Measurements from ENCODE around the gene BEST4. TPM values are rescaled to one million over a fixed set of nuclear protein-coding genes. Genes with fewer than 3 reads are reported as not detected.

BEST4 gene
- total and polyA plus RNA-seq, 2 experiments from 2014 or later: 0.31 to 0.32 TPM

DNA sequence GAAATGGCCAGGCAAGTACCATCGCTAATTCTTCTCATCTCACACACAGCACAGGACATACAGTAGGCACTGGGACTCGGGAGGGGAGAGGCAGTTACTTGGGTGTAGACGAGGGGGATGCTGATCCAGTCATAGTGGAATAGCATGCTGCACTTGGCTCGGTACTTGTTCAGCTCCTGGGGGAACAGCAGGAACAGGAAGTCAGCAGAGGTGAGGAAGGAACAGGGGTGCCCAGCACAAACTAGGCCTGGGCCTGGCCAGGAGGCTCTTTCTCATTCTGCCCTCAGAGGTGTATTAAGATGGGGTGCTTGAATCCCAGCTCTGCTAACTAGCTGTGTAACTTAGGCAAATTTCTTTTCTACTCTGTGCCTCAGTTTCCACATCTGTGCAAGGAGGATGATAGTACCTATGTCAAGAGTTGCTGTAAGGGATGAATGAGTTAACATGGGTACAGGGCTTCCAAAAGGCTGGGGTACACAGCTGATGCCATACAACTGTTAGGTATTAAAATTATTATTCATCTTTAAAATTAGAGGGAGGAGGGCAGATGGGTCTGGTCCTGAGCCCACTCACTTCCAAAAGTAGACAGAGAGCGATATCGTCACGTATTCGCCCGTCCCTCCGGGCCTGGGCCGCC is 2.4 kb downstream of the BEST4 start:
- no peaks in the 10 kb centered on the region for H3K4me1 ChIP-seq (ENCODE audit: insufficient read depth)
- H3K4me2 ChIP-seq (ENCODE audit: unreplicated experiment): peak overlapping the region; percentile 67
- peak overlapping the region; percentile 63 for H3K9ac ChIP-seq
- in situ Hi-C loops (cut with MboI): no loop called here
- no peak overlapping the region for H3K27ac ChIP-seq
- no peaks in the 10 kb centered on the region for H3K9me2 ChIP-seq (ENCODE audit: insufficient read depth)
- peak overlapping the region; percentile 78; the same call in 1 of the 2 replicates for H2AFZ ChIP-seq
- H3K4me3 ChIP-seq: peak overlapping the region; percentile 67
- H3K27me3 ChIP-seq (replicated peaks; ENCODE audit: insufficient read depth): no peaks in the 10 kb centered on the region
- no peaks in the 10 kb centered on the region for H3K79me2 ChIP-seq (ENCODE audit: insufficient read depth)
- no peak for TF ChIP-seq EZH2phosphoT487 (IDR thresholded peaks at IDR 0.05; ENCODE audit: insufficient read depth, low read depth)
- TF ChIP-seq EZH2 (IDR thresholded peaks at IDR 0.05; ENCODE audit: insufficient read depth, poor library complexity, severe bottlenecking): no peak
- peaks cover 24% of the 10 kb centered on the region for H3F3A ChIP-seq (ENCODE audit: insufficient read depth)
- DNase-seq: no peak
- WGBS, 2 experiments (ENCODE audit: low coverage in 1 of 2, low lambda C conversion rate in 2 of 2, missing lambda C conversion rate in 2 of 2): 51 to 55% methylated on average over 11 of the region's 11 CpGs
- no peaks in the 10 kb centered on the region for H4K20me1 ChIP-seq (ENCODE audit: insufficient read depth)
- H3K36me3 ChIP-seq (ENCODE audit: low read depth): peaks cover 8% of the 10 kb centered on the region; the same call in 1 of the 2 replicates
- H3K9me3 ChIP-seq (ENCODE audit: low read depth): no peaks in the 10 kb centered on the region

DNA sequence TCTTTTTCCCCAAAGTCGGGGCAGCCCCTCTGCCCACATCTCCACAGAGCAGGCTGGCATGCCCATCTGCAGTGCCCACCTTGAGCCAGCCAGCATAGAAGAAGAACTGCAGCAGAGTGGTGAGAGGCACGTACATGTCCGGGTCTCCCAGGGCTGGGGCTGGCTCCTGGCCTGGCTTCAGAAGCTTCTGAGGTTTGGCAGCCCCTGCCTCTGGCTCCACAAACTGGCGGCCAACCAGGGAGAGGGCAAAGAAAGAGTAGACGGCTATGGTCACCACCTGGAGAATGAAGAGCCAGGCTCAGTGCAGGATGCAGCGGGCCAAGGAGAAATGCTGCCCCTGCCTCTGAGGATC is 3.0 kb downstream of the BEST4 start:
- Histone ChIP-seq H2AFZ (no peak overlapping the region), H3K9me2 (ENCODE audit: insufficient read depth) (no peaks in the 10 kb centered on the region), H3K9ac (no peak overlapping the region), H3K27me3 (replicated peaks; ENCODE audit: insufficient read depth) (no peaks in the 10 kb centered on the region), H3K36me3 (ENCODE audit: low read depth) (peaks cover 11% of the 10 kb centered on the region; the same call in 1 of the 2 replicates), H3K4me2 (ENCODE audit: unreplicated experiment) (no peak overlapping the region), H3K79me2 (ENCODE audit: insufficient read depth) (no peaks in the 10 kb centered on the region), H3K4me3 (no peak overlapping the region), H3K9me3 (ENCODE audit: low read depth) (no peaks in the 10 kb centered on the region), H3F3A (ENCODE audit: insufficient read depth) (peaks cover 30% of the 10 kb centered on the region), H4K20me1 (ENCODE audit: insufficient read depth) (no peaks in the 10 kb centered on the region), H3K4me1 (ENCODE audit: insufficient read depth) (no peaks in the 10 kb centered on the region), H3K27ac (no peak overlapping the region)
- TF ChIP-seq EZH2phosphoT487 (IDR thresholded peaks at IDR 0.05; ENCODE audit: insufficient read depth, low read depth): no peak
- TF ChIP-seq EZH2 (IDR thresholded peaks at IDR 0.05; ENCODE audit: insufficient read depth, poor library complexity, severe bottlenecking): no peak
- in situ Hi-C loops (cut with MboI): no loop called here
- WGBS, 2 experiments (ENCODE audit: low coverage in 1 of 2, low lambda C conversion rate in 2 of 2, missing lambda C conversion rate in 2 of 2): 84 to 89% methylated on average over 6 of the region's 6 CpGs
- DNase-seq: no peak

DNA sequence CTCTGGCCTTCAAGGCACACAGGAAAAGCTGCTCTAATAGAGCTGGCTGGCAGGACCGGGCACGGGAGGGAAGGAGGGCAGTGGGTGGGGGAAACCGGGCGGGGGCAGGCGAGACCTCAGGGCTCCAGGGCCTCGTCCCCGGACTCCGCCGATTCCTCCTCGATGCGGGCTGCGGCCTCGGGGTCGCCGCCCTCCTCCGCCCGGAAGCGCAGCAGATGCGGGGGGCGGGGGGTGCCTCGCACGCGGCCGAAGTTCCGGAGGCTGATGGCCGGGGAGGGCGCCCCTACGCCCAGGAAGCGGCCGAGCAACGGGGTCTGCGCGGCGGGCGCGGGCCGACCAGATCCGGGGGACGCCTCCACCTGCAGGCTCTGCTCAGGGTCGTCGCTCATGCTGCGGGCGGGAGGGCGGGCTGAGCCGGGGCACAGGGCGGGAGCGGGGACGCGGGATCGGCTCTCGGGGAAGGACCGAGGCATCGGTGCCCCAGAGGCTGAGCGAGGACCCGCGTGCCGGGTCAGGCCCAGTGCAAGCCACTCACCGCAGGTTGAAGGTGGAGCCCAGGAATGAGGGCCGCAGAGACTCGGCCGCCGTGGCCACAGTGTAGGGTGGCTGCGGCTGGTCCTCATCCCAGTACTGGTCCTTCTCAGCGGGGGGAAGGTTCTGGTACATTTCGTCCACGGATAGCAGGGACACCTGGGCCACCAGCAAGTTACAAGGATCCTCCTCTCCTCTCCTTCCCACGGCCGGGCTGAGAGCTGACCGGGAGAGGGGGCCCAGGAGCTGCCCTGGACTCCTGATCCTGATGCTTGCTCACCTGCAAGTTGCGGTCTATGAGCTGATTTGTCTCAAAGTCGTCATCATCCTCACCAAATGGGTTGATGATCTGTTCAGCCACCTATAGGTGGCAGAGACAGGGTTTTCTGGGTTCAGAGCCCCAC is 3.6 kb downstream of the BEST4 start:
- in situ Hi-C loops (cut with MboI): no loop called here
- H3K36me3 ChIP-seq (ENCODE audit: low read depth): peaks cover 17% of the 10 kb centered on the region; the same call in 1 of the 2 replicates
- peaks cover 3% of the 10 kb centered on the region; the same call in 1 of the 2 replicates for H3K79me2 ChIP-seq (ENCODE audit: insufficient read depth)
- H3F3A ChIP-seq (ENCODE audit: insufficient read depth): peaks cover 34% of the 10 kb centered on the region
- H3K9me2 ChIP-seq (ENCODE audit: insufficient read depth): no peaks in the 10 kb centered on the region
- no peaks in the 10 kb centered on the region for H3K4me1 ChIP-seq (ENCODE audit: insufficient read depth)
- no peak overlapping the region for H3K27ac ChIP-seq
- peak; percentile 39 for DNase-seq
- WGBS, 2 experiments (ENCODE audit: low coverage in 1 of 2, low lambda C conversion rate in 2 of 2, missing lambda C conversion rate in 2 of 2): 14 to 17% methylated on average over 45 to 51 of the region's 71 CpGs
- H3K9me3 ChIP-seq (ENCODE audit: low read depth): no peaks in the 10 kb centered on the region
- H3K9ac ChIP-seq: peak overlapping the region; percentile 60
- peak overlapping the region; percentile 59 for H3K4me3 ChIP-seq
- no peaks in the 10 kb centered on the region for H3K27me3 ChIP-seq (replicated peaks; ENCODE audit: insufficient read depth)
- peak overlapping the region; percentile 58 for H3K4me2 ChIP-seq (ENCODE audit: unreplicated experiment)
- H2AFZ ChIP-seq: peak overlapping the region; percentile 67
- TF ChIP-seq EZH2phosphoT487 (IDR thresholded peaks at IDR 0.05; ENCODE audit: insufficient read depth, low read depth) (no peak), EZH2 (IDR thresholded peaks at IDR 0.05; ENCODE audit: insufficient read depth, poor library complexity, severe bottlenecking) (no peak)
- H4K20me1 ChIP-seq (ENCODE audit: insufficient read depth): no peaks in the 10 kb centered on the region

DNA sequence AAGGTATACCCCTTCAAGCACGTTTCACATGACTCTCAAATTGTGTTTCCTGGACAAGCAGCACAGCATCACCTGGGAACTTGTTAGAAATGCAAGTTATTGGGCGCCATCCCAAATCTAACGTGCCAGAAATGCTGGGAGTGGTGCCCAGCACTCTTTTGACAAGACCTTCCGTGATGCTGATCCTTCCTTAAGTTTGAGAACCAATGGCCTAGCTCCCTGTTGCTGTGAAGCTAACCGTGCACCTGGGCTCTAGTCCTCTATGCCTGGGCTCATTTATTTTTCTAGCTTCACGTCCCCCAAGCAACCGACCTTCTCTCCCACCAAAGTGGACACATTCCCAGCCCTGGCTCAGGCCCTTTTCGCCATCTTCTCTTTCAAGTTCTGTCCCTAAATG is 4.3 kb downstream of the BEST4 start:
- Histone ChIP-seq H3K27me3 (replicated peaks; ENCODE audit: insufficient read depth) (no peaks in the 10 kb centered on the region), H3K79me2 (ENCODE audit: insufficient read depth) (peaks cover 9% of the 10 kb centered on the region), H3K4me2 (ENCODE audit: unreplicated experiment) (peak overlapping the region; percentile 58), H3K36me3 (ENCODE audit: low read depth) (peaks cover 24% of the 10 kb centered on the region), H2AFZ (peak overlapping the region; percentile 67), H3K4me1 (ENCODE audit: insufficient read depth) (no peaks in the 10 kb centered on the region), H3K9ac (peak overlapping the region; percentile 60), H3K4me3 (peak overlapping the region; percentile 59), H3K9me2 (ENCODE audit: insufficient read depth) (no peaks in the 10 kb centered on the region), H4K20me1 (ENCODE audit: insufficient read depth) (no peaks in the 10 kb centered on the region), H3K9me3 (ENCODE audit: low read depth) (no peaks in the 10 kb centered on the region), H3F3A (ENCODE audit: insufficient read depth) (peaks cover 41% of the 10 kb centered on the region), H3K27ac (no peak overlapping the region)
- no peak for TF ChIP-seq EZH2 (IDR thresholded peaks at IDR 0.05; ENCODE audit: insufficient read depth, poor library complexity, severe bottlenecking)
- no peak for TF ChIP-seq EZH2phosphoT487 (IDR thresholded peaks at IDR 0.05; ENCODE audit: insufficient read depth, low read depth)
- 63 to 64% methylated on average over 8 of the region's 8 CpGs for WGBS, 2 experiments (ENCODE audit: low coverage in 1 of 2, low lambda C conversion rate in 2 of 2, missing lambda C conversion rate in 2 of 2)
- peak; percentile 18 for DNase-seq
- in situ Hi-C loops (cut with MboI): no loop called here
